IPS-NIHi7 (cell line): ENCODE data around the gene TRUB1.
A peak's percentile ranks its signal among the peaks of the same experiment; 100 is the strongest.
"Not testable (repeated sequence)": the region's sequence is repeated elsewhere in the genome, so short reads cannot be mapped to it uniquely, and the experiment has no call there.

Source experiments
- DNase-seq: peaks from one replicate; pipeline ENCODE4 v3.0.0; 2012; ENCODE audit warnings: mixed read lengths; ENCODE audit errors: extremely low spot score

The TRUB1 gene

DNA sequence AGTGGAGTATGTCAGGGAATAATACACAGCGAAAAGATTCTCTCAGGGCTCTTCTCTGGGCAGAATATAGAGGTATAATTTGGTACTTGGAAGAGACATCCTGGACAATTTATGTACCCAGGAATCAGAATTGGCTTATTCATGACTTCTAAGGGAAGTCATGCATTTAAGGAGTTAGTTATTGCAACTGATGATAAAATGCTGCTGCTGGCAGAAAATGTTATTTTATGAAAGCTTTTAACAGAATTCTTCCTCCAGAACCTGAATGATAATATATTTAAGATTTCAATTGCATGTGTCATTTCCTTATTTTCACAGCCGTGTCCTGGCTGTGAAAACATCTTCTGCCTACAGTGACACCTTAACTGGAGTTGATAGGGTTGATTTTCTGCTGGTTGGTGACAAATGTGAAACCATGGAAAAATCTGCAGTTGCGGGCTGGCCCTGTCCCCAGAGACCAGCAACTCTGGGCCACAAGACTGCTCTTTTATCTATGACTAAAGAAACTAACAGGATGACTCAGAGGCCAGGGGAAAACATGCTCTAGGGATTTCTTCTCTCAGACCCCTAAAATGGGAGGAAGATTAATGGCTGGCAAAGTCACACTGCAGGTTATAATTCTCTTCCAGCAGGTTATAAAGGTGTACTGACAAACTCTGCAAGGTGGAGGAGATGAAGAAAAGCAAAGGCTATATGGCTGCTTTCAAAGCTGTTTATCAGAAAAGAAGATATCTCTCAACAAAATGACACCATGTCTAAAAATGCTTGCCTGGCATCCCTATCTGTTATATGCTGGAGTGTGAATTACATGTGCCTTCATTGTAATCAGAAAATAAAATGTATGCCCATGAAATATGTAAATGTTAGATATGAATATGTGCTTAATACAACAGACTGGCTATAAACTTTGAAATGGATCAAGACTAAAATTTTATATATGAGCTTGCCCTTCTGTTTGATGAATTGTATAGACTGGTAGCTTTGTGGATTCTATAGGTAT is 12.1 kb upstream of the TRUB1 start:
- peak; percentile 20 for DNase-seq

DNA sequence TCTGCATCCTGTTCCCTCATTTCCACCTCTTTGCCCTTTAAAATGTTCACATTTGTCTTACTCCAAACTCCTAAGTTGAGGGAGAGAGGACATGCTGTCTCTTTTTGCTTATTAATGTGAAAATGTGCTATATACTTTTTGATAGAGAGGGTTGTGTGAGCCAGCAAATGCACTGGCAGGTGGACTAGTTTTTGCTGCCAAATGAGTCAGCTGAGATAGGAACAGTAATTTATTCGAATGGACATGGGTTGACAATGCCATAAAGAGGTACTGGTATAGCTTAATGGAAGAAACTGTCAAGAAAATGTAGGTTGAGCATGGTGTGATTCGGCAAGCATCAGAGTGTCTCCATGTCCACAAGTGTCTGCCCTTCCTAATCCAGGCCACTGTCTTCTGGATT is 9.2 kb upstream of the TRUB1 start:
- DNase-seq = no peak

DNA sequence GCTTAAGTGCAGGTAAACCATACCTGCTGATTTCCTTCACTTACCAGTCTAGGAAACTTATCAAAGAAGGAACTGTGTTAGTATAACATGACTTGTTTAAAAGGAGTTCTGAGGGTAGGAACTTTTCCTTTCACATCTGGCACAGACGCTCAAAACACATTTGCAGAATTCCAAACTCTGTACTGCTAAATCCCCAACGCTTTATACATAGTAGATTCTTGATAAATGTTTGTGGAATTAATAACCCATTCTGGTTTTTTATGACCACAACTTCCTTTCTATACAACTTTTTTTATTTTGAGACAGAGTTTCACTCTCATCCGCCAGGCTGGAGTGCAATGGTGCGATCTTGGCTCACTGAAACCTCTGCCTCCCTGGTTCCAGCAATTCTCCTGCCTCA is 7.7 kb upstream of the TRUB1 start:
- no peak for DNase-seq

DNA sequence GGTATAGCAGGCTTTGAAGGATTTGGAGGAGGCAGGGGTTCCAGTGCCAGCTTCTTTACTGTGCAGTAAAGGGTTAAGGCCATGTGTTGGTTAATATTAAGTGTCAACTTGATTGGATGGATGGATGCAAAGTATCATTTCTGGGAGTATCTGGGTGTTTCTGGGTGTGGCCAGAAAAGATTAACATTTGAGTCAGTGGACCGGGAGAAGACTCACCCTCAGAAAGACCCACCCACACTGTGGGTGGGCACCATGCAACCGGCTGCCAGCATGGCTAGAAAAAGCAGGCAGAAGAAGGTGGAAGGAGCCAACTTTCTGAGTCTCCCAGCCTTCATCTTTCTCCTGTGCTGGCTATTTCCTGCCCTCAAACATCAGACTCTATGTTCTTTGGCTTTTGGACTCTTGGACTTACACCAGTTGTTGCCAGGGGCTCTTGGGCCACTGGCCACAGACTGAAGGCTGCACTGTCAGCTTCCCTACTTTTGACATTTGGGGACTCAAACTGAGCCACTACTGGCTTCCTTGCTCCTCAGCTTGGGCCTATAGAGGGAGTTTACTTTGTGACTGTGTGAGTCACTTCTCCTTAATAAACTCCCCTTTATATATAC is 6.8 kb upstream of the TRUB1 start:
- DNase-seq = no peak

DNA sequence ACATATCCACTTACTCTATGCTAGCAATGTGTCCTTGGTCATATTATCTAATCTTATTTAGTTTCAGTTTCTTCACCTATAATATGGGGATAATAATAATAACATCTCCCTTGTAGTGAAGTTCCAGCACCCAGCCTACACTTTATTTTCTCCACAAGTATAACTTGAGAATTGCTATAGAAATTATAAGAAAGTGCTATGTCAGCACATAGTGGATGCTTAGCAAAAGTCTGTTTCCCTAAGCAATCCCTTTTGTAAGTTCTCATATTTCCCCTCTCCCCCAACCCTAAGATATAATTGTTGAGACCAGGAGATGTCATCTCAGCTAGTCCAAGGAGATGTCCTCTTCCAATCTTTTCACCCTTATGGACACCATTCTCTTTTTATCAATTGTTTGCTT is 5.8 kb upstream of the TRUB1 start:
- no peak for DNase-seq

DNA sequence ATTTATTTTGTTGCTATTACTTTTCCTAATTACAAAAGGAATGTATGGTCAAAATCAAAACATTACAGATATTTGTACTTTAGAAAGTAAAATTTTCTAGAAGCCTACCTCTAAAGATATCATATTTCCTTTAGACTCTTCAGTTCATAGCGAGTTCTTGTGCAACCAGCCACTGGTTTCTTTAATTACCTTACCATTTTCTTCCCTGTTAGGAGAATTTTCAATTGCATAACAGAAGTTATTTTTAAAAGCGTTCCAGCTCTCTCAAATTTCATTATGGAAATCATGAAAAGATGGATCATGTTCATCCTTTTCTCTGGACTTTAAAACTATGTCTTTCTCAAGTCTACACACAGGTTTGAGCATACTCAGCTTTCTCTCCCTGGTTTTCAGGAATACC is 5.0 kb upstream of the TRUB1 start:
- DNase-seq = no peak

DNA sequence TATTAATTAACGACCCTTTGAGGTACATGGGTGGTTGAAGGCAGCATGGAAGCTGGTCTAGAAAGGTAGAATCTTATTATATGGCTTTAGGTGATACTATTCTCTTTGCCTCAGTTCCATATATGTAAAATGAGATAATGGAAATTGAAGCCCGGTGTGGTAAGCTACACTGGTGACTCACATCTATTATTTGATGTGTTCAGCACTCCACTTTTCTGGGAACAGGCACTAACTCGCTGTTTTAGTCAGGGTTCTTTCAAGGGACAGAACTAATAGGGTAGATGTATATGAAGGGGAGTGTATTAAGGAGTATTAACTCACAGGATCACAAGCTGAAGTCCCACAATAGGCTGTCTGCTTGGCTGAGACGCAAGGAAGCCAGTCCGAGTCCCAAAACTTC is 4.4 kb upstream of the TRUB1 start:
- DNase-seq = no peak

DNA sequence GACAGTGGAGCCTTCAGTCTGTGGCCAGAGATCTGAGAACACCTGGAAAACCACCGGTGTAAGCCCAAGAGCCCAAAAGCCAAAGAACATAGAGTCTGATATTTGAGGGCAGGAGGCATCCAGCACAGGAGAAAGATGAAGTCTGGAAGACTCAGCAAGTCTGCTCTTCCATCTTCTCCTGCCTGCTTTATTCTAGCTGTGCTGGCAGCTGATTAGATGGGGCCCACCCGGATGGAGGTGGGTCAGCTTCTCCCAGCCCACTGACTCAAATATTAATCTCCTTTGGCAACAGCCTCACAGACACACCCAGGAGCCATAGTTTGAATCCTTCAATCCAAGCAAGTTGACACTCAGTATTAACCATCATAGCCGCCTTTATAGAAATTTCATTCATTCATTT is 4.0 kb upstream of the TRUB1 start:
- DNase-seq = not testable (repeated sequence)

DNA sequence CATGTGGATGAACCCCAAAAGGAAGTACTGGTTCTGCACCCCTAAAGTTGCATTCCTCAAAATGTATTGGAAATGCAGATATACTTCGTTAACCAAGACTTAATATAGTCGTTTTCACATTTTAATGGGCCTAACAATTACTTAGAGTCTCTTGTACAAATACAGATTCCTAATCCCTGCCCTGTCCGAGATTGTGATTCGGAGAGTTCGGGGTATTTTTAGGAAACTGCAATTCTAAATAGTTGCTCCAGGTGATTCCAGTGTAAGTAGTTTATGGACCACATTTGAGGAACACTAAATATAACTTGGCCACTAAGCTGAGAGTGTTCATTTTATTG is 830 bp downstream of the TRUB1 start:
- no peak for DNase-seq

DNA sequence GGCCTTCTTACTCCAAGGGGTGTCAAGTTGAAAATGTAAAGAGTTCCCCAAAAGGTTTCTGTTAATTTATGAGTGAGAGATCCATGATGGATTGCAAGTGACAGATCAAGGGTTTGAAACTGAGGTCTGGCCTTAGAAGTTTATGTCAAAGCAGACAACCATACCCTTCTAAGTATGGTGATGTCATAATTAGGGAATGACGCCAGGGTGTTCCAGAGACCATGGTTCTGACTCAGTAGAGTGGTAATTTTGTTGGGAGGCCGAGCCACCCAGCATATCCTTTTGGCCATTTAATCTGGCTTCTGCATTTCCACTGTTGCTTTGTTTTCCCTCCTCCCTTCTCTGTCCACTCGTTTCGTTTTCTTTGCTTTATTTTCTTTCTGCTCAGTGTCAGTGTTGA is 2.7 kb downstream of the TRUB1 start:
- DNase-seq = no peak

DNA sequence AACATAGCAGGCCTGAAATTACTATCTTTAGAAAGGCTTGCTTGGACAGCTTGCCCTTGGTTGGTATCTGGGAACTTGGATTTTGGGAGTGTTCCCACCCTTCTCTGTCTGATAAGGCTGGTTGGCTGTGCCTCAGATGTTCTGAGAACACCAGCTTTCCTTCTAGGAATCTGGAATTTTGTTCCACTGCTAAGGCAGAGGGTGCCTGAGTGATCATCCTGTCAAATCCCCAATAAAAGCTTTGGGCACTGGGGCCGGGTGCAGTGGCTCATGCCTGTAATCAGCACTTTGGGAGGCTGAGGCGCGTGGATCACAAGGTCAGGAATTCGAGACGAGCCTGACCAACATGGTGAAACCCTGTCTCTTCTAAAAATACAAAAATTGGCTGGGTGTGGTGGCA is 5.0 kb downstream of the TRUB1 start:
- no peak for DNase-seq

DNA sequence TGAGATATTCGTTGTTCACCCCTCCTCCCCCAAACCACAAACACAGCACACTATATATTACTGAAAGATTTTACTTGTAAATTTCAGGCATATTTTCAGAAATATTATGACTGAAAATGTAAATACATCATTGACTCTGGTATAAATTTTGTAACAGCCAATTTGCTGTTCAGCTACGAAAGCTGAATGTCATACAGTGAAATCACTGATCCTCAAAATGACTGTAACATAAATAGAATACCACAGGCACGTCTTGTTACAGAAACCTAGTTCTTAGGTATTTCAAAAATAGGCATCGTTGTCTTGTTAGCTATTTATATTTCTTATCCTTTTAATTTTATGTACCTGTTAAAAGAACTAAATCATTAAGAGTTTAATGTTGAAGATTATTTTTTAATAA is 15.1 kb downstream of the TRUB1 start:
- no peak for DNase-seq

DNA sequence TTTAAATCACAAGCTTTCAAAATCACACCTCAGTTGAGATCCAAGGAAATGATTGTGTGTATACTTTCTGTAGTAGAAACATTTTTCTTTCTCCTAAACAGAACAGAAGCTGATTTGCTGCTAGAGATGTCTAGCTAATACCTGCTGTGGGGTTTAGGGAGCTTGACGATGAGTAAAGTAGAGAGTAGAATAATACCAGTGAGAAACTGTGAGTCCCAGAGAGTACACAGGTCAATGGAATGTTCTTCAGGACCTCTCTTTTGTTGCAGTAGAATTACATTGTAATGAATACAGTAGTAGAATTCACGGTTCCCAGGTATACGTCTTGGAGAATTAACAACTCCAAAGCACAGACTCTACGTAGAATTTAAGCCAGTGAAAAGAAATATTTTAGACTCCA is 18.0 kb downstream of the TRUB1 start:
- no peak for DNase-seq

DNA sequence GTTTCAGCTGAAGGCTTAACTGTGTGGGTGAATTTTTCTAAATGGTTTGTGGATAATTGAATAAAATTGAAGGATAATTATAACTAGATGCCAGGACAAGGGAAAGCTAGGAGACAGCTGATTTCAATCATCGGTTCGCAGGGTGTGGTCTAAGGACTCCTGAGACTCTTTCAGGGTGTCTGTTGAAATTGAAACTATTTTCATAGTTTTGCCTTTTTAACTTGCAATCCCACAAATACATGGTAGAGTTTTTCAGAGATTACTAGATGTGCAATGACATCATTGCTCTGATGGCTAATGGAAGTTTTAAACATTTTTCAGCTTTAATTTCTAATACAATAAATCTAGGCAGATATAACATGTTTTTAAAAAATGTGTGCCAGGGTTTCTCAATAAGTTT is 18.5 kb downstream of the TRUB1 start:
- no peak for DNase-seq

DNA sequence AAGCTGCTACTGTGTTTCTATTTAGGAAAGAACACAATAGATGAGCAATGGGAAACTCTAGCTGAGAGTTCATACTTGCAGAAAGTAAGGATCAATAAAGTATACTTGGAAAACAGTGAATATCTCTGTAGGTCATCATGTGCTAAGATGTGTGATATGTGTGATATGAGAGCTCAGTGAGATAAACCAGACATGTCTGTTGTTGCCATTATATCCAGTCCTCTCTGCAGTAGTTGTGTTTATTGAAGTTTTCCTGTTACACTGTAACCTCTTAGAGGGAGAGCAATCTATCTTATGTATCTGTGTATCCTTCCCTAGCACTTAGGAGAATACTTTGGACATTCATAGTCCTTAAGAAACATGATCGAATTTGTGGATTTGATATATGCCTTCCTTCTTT is 19.1 kb downstream of the TRUB1 start:
- DNase-seq = no peak

DNA sequence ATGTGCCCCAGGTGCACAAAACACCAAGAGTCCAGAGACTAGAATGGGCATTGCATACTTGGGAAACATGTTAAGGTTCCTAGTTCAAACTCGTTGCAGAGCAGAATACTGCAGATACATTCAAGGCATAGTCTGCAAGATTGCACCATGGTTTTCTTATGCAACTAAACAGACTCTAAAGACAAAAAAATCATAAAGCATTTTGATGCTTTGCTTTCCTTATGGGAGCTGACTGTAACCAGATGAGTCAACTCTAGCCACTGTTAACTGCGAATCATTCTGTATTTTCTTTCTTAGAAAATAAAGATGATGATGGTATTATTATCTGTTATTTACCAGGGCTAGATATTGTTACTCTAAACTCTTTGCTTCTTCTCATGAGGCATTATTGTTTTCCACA is 19.7 kb downstream of the TRUB1 start:
- DNase-seq = no peak

DNA sequence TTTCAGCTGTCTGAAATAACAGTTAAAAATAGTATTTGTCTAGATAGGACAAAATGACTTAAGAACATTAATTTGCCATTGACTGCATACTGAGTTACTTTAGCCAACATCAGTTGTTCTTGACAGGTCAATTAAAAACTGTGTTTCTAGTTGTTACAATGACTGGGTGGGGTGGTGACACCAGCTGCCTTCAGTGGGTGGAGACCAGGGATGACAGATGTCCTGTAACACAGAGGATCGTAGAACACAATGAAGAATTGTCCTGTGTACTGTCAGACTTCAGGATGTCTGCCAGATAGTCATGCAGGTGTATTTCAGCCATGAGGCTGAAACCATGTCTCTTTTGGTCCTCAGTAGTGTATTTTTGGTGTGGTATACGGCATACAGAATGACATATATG is 24.4 kb downstream of the TRUB1 start:
- DNase-seq = no peak

DNA sequence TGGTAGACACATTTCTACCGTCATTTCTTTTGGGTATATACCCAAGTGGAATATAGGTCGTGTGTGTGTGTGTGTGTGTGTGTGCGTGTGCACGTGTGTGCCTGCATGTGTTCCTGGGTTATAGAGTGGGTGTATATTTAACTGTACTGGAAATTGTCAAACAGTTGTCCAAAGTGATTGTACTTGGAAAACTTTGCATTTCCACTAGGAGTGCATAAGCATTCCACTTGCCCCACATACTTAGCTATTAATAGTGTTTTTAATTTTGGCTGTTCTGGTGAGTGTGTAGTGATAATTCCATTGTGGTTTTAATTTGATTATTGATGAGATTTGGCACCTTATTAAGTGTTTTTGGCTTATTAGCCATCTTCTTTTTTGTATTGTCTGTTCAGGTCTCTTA is 25.9 kb downstream of the TRUB1 start:
- no peak for DNase-seq

DNA sequence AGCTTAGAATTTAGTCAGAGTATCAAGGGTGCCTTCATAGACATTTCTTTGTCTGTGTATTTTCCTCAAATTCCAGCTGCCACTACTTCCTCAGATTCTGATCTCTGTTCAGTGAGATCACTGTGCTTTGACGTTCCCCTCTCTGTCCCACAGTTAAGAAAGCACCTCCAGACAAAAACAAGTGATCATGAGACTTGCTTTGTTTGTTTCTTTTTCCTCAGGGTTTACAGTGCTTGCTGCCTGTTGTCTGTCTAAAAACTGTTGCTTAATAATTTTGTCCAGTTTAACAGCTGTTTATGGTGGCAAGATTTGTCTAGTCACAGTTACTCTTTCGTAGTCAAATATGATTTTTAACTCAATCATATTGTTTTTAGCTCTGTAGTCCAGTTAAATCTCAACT is 29.1 kb downstream of the TRUB1 start:
- DNase-seq = no peak

DNA sequence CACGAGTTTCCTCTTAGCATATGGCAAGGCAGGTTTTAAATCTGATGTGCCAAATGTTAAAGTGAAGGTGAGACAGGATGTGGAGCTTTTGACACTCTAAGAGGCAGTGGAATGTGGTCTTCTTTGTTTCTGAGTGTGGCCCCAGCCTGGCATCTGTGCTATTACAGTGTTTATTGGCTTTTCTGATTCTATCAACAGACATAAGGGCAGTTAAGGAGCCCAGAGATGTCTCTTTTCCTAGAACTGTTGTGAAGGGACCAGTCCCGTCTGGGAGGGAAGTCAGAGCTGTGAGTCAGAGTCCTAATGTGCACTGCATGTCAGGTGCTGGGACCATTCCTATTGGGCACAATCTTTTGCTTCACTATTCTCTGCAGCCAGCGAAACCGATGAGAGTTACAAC is 32.5 kb downstream of the TRUB1 start:
- DNase-seq = peak; percentile 40

DNA sequence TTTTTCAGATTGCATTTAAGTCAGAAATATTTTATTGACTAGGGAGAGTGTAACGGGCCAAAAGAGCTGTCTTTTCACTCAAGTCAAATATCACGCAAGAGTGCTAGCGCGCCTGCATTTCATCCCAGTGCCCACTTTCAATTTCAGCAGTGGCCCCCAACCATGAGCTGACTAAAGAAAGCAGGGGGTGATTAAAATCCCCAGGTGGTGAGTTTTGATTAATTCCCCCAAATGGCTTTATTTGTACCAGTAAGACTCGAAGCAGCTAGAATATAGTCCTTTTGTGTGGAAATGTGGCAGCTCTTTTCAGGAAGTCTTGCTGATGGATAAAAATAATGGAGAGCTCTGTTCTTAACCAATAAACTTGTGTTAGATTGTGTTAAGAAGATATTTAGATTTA is 35.3 kb downstream of the TRUB1 start:
- no peak for DNase-seq

DNA sequence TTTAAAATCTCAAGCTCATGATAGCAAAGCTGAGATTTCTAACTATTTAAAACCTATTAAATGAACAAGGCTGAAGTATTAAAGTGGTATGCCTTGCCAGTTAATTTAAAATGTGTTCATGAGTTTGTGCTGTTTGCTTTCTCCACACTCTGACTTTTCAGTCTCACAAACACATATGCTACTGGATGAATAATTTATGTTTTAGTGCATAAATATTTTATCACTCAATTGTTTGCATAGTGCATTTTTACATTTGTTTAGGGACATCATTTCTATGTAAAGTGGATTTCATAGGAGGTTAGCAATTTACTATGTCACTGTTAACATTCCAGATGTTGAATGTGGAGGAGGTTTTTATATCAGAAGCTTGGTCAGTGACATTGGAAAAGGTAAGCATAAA is 36.0 kb downstream of the TRUB1 start:
- DNase-seq = no peak

DNA sequence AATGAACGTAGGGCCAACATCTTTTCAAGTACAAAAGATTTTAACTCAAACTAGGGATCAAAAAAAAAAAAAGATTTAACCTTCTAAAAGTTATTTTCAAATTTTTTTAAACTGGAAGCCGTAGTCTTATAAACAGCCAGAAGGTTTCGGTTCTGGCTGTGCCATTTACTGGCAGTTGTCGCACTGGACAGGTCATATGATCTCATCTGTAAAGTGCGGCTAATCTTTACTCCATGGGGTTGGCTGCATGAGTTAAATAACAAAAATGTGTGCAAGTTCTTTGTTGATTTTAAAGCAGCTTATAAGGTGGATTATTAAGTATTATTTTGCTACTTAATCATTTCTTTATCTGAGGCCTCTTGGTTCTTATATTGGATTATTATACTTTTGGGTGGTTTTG is 36.6 kb downstream of the TRUB1 start:
- no peak for DNase-seq

DNA sequence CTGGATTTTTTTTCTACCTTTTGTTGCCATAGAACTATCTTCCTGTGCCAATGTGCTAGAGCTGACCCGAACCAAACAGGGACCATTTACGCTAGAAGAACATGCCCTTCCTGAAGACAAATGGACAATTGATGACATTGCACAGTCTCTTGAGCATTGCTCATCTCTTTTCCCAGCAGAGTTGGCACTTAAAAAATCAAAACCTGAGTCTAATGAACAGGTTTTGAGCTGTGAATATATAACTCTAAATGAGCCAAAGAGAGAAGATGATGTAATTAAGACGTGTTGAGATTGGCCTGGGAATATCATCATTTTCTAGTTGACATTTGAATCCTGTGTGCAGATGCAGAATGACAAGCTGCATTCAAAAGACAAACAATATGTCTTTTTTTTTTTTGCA is 37.1 kb downstream of the TRUB1 start:
- no peak for DNase-seq
